Breast epithelium (tissue), 4 donors: ENCODE measurements around the gene TNFRSF25. TPM values are rescaled to one million over a fixed set of nuclear protein-coding genes. Genes with fewer than 3 reads are reported as not detected.

ENCODE experiments used
- DNase-seq, 2 donors: peaks; one replicate each; pipeline ENCODE4 v3.0.0-alpha.2; 2019; ENCODE audit warnings: low spot score in 2 of 2
- H3K27ac ChIP-seq, 2 donors: fragments of 200-600 bp; sonication (generic) in 1 of 2; one replicate each; pipeline ENCODE4 v1.5.1; 2016 to 2019; ENCODE audit warnings: mild to moderate bottlenecking in 1 of 2
- H3K27me3 ChIP-seq, 2 donors: fragments of 200-600 bp; sonication (generic) in 1 of 2; one replicate each; pipeline versions ENCODE4 v1.5.1 to v1.6.0; 2017 to 2019; ENCODE audit warnings: control low read depth in 1 of 2, mild to moderate bottlenecking in 1 of 2
- H3K36me3 ChIP-seq: fragments of 200-600 bp; one replicate; pipeline ENCODE4 v1.5.1; 2019
- H3K4me1 ChIP-seq, 2 donors: fragments of 200-600 bp; sonication (generic); one replicate each; pipeline ENCODE4 v1.5.1; 2016 to 2019; ENCODE audit warnings: control low read depth in 1 of 2
- H3K4me3 ChIP-seq, 3 donors: fragments of 200-600 bp; sonication (generic); 1 replicate in 2 of 3; 2 replicates in 1 of 3; pipeline ENCODE4 v1.5.1; 2016 to 2019; ENCODE audit warnings: mild to moderate bottlenecking in 3 of 3, moderate library complexity in 2 of 3
- H3K9me3 ChIP-seq, 2 donors: fragments of 200-600 bp; sonication (generic) in 1 of 2; one replicate each; pipeline ENCODE4 v1.5.1; 2016 to 2019; ENCODE audit warnings: control low read depth in 1 of 2
- POLR2A ChIP-seq: fragments of 450-650 bp; IDR thresholded peaks from one replicate; pipeline ENCODE4 v1.6.1; 2016; ENCODE audit warnings: antibody characterized with exemption, mild to moderate bottlenecking, moderate library complexity
- POLR2AphosphoS5 ChIP-seq, 3 donors: sonication (generic); formaldehyde crosslinking; IDR thresholded peaks; one replicate each; pipeline ENCODE4 v1.6.1; 2017; ENCODE audit warnings: antibody characterized with exemption in 3 of 3
- intact Hi-C: fragments of 100-400 bp; cut with DNase I; formaldehyde crosslinking; loops from one replicate; pipeline ENCODE4 v1.15.1; 2023; ENCODE audit warnings: low total_unique reads
- total RNA-seq, 3 donors: library from RNA; depleted of rRNA; stranded (reverse); fragments of >200 nt; gene quantifications; one replicate each; pipeline ENCODE4 v1.1.0, GENCODE V29; 2016
- TF ChIP-seq, protein P1 (sequence below), 3 donors: fragments of 450-650 bp; IDR thresholded peaks; one replicate each; pipeline ENCODE4 v1.5.1; 2016 to 2017; ENCODE audit warnings: antibody characterized with exemption in 3 of 3, mild to moderate bottlenecking in 3 of 3, moderate library complexity in 3 of 3

The TNFRSF25 gene
- total RNA-seq, 3 donors from 2014 or later = 3.8 to 13.1 (median 12.4) TPM

DNA sequence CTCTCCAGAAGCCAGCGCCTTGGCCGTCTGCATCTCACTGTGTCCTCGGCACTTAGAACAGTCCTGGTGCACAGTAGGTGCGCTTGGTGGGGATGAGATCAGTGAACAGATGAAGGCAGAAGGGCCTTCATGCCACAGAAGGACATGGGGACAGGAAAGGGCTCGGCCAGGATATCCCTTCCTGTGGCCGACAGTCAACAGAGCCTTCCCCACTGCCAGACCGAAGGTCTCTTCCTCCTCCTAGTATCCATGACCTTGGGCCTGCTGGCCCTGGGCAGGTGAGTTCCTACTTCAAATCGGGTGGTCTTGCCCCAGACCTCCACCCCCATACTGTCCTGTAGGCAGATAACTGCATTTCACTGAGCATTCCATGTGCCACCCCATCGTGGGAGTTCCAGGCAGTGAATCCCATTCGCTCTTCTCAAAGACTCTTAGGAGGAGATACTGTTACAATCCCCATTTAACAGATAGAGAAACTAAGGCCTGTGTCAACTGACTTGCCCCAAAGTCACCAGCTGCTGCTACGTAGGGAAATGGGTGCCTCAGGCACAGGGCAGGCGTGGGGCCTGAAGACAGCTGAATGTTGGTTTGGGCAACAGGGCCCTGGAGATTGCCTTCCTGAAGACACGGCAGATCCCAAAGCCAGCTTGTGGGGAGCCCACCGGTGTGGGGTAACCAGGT is 22.0 kb upstream of the TNFRSF25 start:
- Histone ChIP-seq H3K4me1 (peaks cover 0 to 12% of the 10 kb centered on the region in 2 donors), H3K27ac (no peak overlapping the region)
- intact Hi-C loops = loop anchor here (10.0 kb wide), 1 partner anchor 47 kb away; no protein-coding TSS in a partner anchor

DNA sequence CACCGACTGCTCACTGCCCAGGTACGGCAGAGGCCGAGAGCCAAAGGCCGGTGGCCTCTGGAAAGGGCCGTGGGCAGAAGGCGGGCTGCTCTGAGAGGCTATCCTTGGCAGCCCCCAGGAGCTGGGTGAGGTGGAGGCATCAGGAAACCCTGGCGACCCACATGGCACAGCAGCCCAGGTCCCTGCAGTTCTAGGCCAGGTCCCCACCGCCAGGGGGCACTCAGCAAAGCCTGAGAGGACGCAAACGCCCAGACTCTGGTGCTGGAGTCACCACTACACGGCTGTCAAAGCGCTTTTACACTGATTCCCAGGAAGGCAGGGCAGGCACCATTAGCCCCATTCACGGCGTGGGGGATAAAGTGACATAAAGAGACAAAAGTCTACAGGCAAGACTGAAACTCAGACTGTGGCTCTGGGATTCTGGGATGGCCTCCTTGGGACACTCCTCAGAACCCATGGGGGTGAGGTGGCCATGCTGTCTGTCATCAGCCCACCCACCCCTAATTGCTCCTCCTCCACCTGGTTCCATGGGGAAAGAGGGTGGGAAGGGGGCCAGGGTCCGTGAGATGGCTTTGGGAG is 20.5 kb upstream of the TNFRSF25 start:
- Histone ChIP-seq H3K36me3 (no peaks in the 10 kb centered on the region), H3K9me3 (no peaks in the 10 kb centered on the region), H3K4me1 (peaks cover 0 to 6% of the 10 kb centered on the region in 2 donors), H3K4me3 (peak overlapping the region in 2 of 3 donors; percentile 56 to 83), H3K27me3 (no peaks in the 10 kb centered on the region), H3K27ac (no peak overlapping the region)
- peak; percentile 78 to 91 for DNase-seq
- intact Hi-C loops = loop anchor here (10.0 kb wide), 1 partner anchor 48 kb away; no protein-coding TSS in a partner anchor
- no peak for TF ChIP-seq POLR2A
- TF ChIP-seq, protein P1, sequence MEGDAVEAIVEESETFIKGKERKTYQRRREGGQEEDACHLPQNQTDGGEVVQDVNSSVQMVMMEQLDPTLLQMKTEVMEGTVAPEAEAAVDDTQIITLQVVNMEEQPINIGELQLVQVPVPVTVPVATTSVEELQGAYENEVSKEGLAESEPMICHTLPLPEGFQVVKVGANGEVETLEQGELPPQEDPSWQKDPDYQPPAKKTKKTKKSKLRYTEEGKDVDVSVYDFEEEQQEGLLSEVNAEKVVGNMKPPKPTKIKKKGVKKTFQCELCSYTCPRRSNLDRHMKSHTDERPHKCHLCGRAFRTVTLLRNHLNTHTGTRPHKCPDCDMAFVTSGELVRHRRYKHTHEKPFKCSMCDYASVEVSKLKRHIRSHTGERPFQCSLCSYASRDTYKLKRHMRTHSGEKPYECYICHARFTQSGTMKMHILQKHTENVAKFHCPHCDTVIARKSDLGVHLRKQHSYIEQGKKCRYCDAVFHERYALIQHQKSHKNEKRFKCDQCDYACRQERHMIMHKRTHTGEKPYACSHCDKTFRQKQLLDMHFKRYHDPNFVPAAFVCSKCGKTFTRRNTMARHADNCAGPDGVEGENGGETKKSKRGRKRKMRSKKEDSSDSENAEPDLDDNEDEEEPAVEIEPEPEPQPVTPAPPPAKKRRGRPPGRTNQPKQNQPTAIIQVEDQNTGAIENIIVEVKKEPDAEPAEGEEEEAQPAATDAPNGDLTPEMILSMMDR (IDR thresholded peaks at IDR 0.05) = peak; percentile 67 to 82 (median 72)

More for the DNA sequence above, 22.0 kb upstream of the TNFRSF25 start:
- Histone ChIP-seq H3K27me3 (no peaks in the 10 kb centered on the region), H3K4me3 (no peak overlapping the region), H3K36me3 (no peaks in the 10 kb centered on the region), H3K9me3 (no peaks in the 10 kb centered on the region)
- TF ChIP-seq POLR2A = no peak
- TF ChIP-seq, protein P1 (IDR thresholded peaks at IDR 0.05) = no peak
- no peak for TF ChIP-seq POLR2AphosphoS5 (IDR thresholded peaks at IDR 0.05)
- DNase-seq = no peak

GRCh38 chr1:6485168-6486101 is 19.5 kb upstream of the TNFRSF25 start:
- DNase-seq = no peak
- intact Hi-C loops = loop anchor here (10.0 kb wide), 1 partner anchor 49 kb away; no protein-coding TSS in a partner anchor
- Histone ChIP-seq H3K36me3 (no peaks in the 10 kb centered on the region), H3K9me3 (no peaks in the 10 kb centered on the region), H3K27me3 (no peaks in the 10 kb centered on the region), H3K27ac (peak overlapping the region in 1 of 2 donors; percentile 13), H3K4me1 (peaks cover 0 to 6% of the 10 kb centered on the region in 2 donors), H3K4me3 (peak overlapping the region; percentile 44 to 83 (median 56))
- no peak for TF ChIP-seq POLR2AphosphoS5 (IDR thresholded peaks at IDR 0.05)
- no peak for TF ChIP-seq POLR2A
- TF ChIP-seq, protein P1 (IDR thresholded peaks at IDR 0.05) = no peak

- no peaks in the 10 kb centered on the region for H3K9me3 ChIP-seq
- no peaks in the 10 kb centered on the region for H3K27me3 ChIP-seq
- peak overlapping the region in 1 of 2 donors; percentile 13 for H3K27ac ChIP-seq
- intact Hi-C loops = loop anchor here (10.0 kb wide), 1 partner anchor 50 kb away; no protein-coding TSS in a partner anchor
- TF ChIP-seq, protein P1 (IDR thresholded peaks at IDR 0.05) = no peak
- TF ChIP-seq POLR2A (no peak), POLR2AphosphoS5 (IDR thresholded peaks at IDR 0.05) (no peak)
- H3K4me1 ChIP-seq = peaks cover 0 to 6% of the 10 kb centered on the region in 2 donors
- peak overlapping the region; percentile 44 to 83 (median 56) for H3K4me3 ChIP-seq
- no peak for DNase-seq
- no peaks in the 10 kb centered on the region for H3K36me3 ChIP-seq
Observed at GRCh38 chr1:6484826-6485167, 18.8 kb upstream of the TNFRSF25 start.
